Smooth muscle cell (in vitro differentiated cells): Measurements from ENCODE around the gene H3-3A. TPM values are rescaled to one million over a fixed set of nuclear protein-coding genes. Genes with fewer than 3 reads are reported as not detected.
A peak's percentile ranks its signal among the peaks of the same experiment; 100 is the strongest.

ENCODE experiments used
- DNase-seq: peaks from one replicate; lab custom pipeline; 2025; ENCODE audit not compliant: unreplicated experiment; lab: John Stamatoyannopoulos, UW
- H2AFZ ChIP-seq: fragments of 200-600 bp; sonication (generic); 2 replicates; pipeline ENCODE4 v1.6.0; 2016; ENCODE audit warnings: antibody characterized with exemption, low read depth, mild to moderate bottlenecking
- H3F3A ChIP-seq: fragments of 200-600 bp; sonication (generic); 2 replicates; pipeline ENCODE4 v1.6.0; 2017; ENCODE audit warnings: antibody characterized with exemption, low read depth
- H3K27ac ChIP-seq: fragments of 200-600 bp; sonication (generic); 2 replicates; pipeline ENCODE4 v1.5.1; 2016; ENCODE audit warnings: low read depth, mild to moderate bottlenecking
- H3K27me3 ChIP-seq: fragments of 200-600 bp; sonication (generic); 2 replicates; pipeline ENCODE4 v1.6.1; 2016; ENCODE audit warnings: low read depth, mild to moderate bottlenecking
- H3K36me3 ChIP-seq: fragments of 200-600 bp; sonication (generic); 2 replicates; pipeline ENCODE4 v1.5.1; 2016; ENCODE audit warnings: low read depth
- H3K4me1 ChIP-seq: fragments of 200-600 bp; sonication (generic); 2 replicates; pipeline ENCODE4 v1.5.1; 2016; ENCODE audit warnings: low read depth
- H3K4me2 ChIP-seq: fragments of 200-600 bp; sonication (generic); 2 replicates; pipeline ENCODE4 v1.6.0; 2016; ENCODE audit warnings: mild to moderate bottlenecking
- H3K4me3 ChIP-seq: fragments of 200-600 bp; sonication (generic); 2 replicates; pipeline ENCODE4 v1.5.1; 2016; ENCODE audit warnings: mild to moderate bottlenecking
- H3K79me2 ChIP-seq: fragments of 200-600 bp; sonication (generic); 2 replicates; pipeline ENCODE4 v1.6.0; 2016; ENCODE audit warnings: low read depth, mild to moderate bottlenecking
- H3K9ac ChIP-seq: fragments of 200-600 bp; sonication (generic); 2 replicates; pipeline ENCODE4 v1.6.0; 2016; ENCODE audit warnings: low read depth
- H3K9me3 ChIP-seq: fragments of 200-600 bp; sonication (generic); replicated peaks from 2 replicates; pipeline ENCODE4 v1.5.1; 2016; ENCODE audit warnings: low read depth
- H4K20me1 ChIP-seq: fragments of 200-600 bp; sonication (generic); 2 replicates; pipeline ENCODE4 v1.6.0; 2016; ENCODE audit warnings: low read depth
- CTCF ChIP-seq: fragments of 200-600 bp; sonication (generic); IDR thresholded peaks from 2 replicates; pipeline ENCODE4 v1.5.1; 2017; ENCODE audit warnings: borderline replicate concordance, mild to moderate bottlenecking, antibody characterized with exemption; ENCODE audit not compliant: insufficient read depth, poor library complexity, severe bottlenecking
- WGBS: methylation state at CpG from one replicate; pipeline ENCODE4 v1.1.7; 2016; ENCODE audit warnings: low lambda C conversion rate; 5-methylcytosine and 5-hydroxymethylcytosine counted together
- polyA plus RNA-seq: library from polyadenylated mRNA; unstranded; fragments of >200 nt; fragmentation: Nextera tagmentation; extraction: Ambion mirVana; gene quantifications from 2 replicates; pipeline ENCODE4 v1.2.1, GENCODE V29; 2016
- total RNA-seq: library from RNA; depleted of rRNA; stranded (reverse); fragments of >200 nt; gene quantifications from 2 replicates; pipeline ENCODE4 v1.2.3, GENCODE V29; 2014

Gene H3-3A
- total and polyA plus RNA-seq, 2 experiments from 2014 or later: 430 to 459 TPM

GRCh38 chr1:226109829-226110248 is 47.3 kb downstream of the H3-3A start:
- Histone ChIP-seq H3K4me2 (peak overlapping the region; percentile 98), H4K20me1 (no peaks in the 10 kb centered on the region), H3K79me2 (no peaks in the 10 kb centered on the region), H3K4me3 (peak overlapping the region; percentile 90), H3K27me3 (no peaks in the 10 kb centered on the region), H3K36me3 (no peaks in the 10 kb centered on the region), H3K9me3 (no peaks in the 10 kb centered on the region), H3F3A (peaks cover 12% of the 10 kb centered on the region), H3K9ac (peak overlapping the region; percentile 78), H3K27ac (peak overlapping the region; percentile 85), H3K4me1 (peaks cover 32% of the 10 kb centered on the region), H2AFZ (peak overlapping the region; percentile 97)
- DNase-seq: peak; percentile 83
- no peak for TF ChIP-seq CTCF
- 2% methylated on average over 26 of the region's 57 CpGs for WGBS

DNA sequence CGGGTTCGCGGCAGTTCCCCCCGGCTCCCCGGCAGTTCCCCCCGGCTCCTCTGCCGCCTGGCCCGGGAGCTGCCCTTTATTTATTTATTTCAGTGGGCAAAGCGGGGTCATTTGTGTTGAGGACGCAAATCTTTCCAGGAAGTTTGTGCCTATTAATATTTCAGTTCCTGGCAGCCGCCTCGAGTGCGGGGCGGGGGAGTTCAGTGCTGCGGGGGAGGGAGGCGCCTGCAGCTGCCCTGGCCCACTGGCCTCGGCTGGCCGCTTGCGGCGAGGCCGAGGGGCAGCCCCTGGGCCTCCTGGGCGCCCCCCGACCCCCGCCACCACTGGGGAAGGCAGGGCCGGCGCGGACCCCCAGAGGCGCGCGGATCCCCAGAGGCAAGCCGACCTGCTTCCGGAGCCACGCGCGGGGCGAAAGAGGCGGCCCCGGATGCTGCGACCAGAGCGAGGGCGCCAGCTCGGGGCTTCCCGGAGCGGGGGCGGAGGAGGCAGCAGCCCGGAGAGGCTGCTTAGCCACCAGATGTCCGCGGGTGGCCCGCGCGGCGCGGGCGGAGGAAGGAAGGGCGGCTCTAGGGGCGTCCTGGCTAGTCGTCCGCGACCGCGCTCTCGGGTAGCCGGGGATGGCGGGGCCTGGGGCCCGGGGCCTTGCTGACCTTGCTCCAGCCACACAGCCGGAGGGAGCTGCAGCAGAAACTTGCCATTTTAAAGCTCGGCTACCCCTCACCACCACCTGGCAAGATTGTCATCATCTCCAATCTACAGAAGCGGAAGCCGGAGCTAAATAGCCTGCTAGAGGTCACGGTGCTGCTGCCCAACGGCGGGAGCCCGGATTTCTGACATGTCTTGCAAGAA is 48.0 kb downstream of the H3-3A start:
- H3K4me3 ChIP-seq: peak overlapping the region; percentile 90
- 2% methylated on average over 35 of the region's 73 CpGs for whole genome bisulfite sequencing
- H3K27ac ChIP-seq: peak overlapping the region; percentile 85
- no peak for TF ChIP-seq CTCF
- H3K9ac ChIP-seq: peak overlapping the region; percentile 78
- no peaks in the 10 kb centered on the region for H3K9me3 ChIP-seq
- no peaks in the 10 kb centered on the region for H3K36me3 ChIP-seq
- peak overlapping the region; percentile 98 for H3K4me2 ChIP-seq
- no peaks in the 10 kb centered on the region for H4K20me1 ChIP-seq
- H3F3A ChIP-seq: peaks cover 12% of the 10 kb centered on the region
- H3K27me3 ChIP-seq: no peaks in the 10 kb centered on the region
- no peaks in the 10 kb centered on the region for H3K79me2 ChIP-seq
- peak; percentile 83 for DNase-seq
- H3K4me1 ChIP-seq: peaks cover 32% of the 10 kb centered on the region
- H2AFZ ChIP-seq: peak overlapping the region; percentile 83

DNA sequence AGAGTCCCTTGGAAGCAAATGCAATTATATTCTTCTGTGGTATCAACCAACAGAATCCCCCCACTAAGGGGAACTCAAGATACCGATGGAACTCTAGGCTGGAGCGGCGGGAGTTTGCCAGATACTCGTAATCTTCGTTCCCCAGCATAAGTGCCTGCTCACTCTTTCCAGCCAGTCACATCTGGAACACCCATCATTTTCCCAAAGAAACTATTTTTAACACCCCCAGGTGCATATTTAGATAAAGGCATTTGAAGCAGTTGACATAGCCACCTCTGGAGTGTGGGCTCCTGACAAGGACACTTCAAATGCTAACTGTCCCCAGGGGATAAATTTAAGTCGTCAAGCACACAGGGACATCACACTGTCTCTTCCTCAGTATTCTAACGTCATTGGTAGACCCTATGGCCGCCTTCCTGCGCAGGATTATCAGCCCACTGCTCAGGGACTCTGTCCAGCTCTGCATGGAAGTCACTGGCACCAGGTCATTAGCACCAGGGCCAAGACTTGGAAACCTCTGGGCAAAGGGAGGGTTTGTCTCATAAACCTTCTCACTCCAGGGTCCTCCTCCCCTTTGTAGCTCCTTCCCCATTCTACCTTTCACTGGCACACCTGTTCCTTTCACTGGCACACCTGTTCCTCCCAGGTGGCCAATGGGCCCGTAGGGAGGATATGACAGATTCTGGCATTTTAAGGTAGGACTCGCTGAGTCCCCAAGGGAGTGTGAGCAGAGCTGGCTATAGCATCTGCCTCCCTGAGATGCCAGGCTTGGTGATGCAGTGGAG is 48.8 kb downstream of the H3-3A start:
- Histone ChIP-seq H3F3A (peaks cover 12% of the 10 kb centered on the region), H4K20me1 (no peaks in the 10 kb centered on the region), H3K79me2 (no peaks in the 10 kb centered on the region), H3K9me3 (no peaks in the 10 kb centered on the region), H3K9ac (peak overlapping the region; percentile 78), H3K27ac (peak overlapping the region; percentile 85), H3K4me3 (peak overlapping the region; percentile 90), H3K4me1 (peaks cover 32% of the 10 kb centered on the region), H3K36me3 (no peaks in the 10 kb centered on the region), H2AFZ (peak overlapping the region; percentile 83), H3K27me3 (no peaks in the 10 kb centered on the region), H3K4me2 (peak overlapping the region; percentile 98)
- WGBS: 33% methylated on average over 11 of the region's 11 CpGs
- no peak for TF ChIP-seq CTCF
- no peak for DNase-seq
